Nasal cavity respiratory epithelium epithelial cell of viscerocranial mucosa (primary cell): ENCODE data around the gene SEMA3E. TPM values are rescaled to one million over a fixed set of nuclear protein-coding genes. Genes with fewer than 3 reads are reported as not detected.

Source experiments
- total RNA-seq: library from RNA; depleted of rRNA; stranded (reverse); fragments of >200 nt; gene quantifications from 2 replicates; pipeline ENCODE4 v1.2.3, GENCODE V29; 2014

SEMA3E gene
- 0.57 TPM in 1 of 2 replicates, not detected in the other for total RNA-seq

GRCh38 chr7:83648464-83649241 lies at the start of gene SEMA3E:
TSS of gene SEMA3E (minus strand) at chr7:83649139.

